RWPE2 (cell line): ENCODE results near the gene C18orf54.

ENCODE experiments used
- ATAC-seq: fragments of 200-7000 bp; cut with Tn5 transposase; 3 replicates; pipeline ENCODE4 v1.9.1; 2021; ENCODE audit warnings: low read depth
- DNase-seq: peaks from one replicate; pipeline ENCODE4 v3.0.0-alpha.2; 2020; ENCODE audit warnings: low spot score
- H3K27ac ChIP-seq: fragments of 450-650 bp; 2 replicates; pipeline ENCODE4 v1.5.1; 2017; ENCODE audit warnings: mild to moderate bottlenecking; ENCODE audit not compliant: poor library complexity, severe bottlenecking
- H3K27me3 ChIP-seq: fragments of 250-450 bp; sonication (Bioruptor Pico); 2 replicates; pipeline ENCODE4 v1.5.1; 2021; ENCODE audit warnings: mild to moderate bottlenecking, moderate library complexity; ENCODE audit not compliant: insufficient read depth, poor library complexity, severe bottlenecking
- H3K36me3 ChIP-seq: fragments of 250-450 bp; sonication (Bioruptor Pico); 2 replicates; pipeline ENCODE4 v1.5.1; 2020; ENCODE audit warnings: low read depth, mild to moderate bottlenecking, moderate library complexity
- H3K4me1 ChIP-seq: fragments of 250-450 bp; sonication (Bioruptor Pico); 2 replicates; pipeline ENCODE4 v1.5.1; 2021; ENCODE audit warnings: mild to moderate bottlenecking, moderate library complexity; ENCODE audit not compliant: insufficient read depth, poor library complexity, severe bottlenecking
- H3K4me3 ChIP-seq: fragments of 250-450 bp; sonication (Bioruptor Pico); 2 replicates; pipeline ENCODE4 v1.5.1; 2021; ENCODE audit warnings: mild to moderate bottlenecking, moderate library complexity; ENCODE audit not compliant: severe bottlenecking
- H3K9me3 ChIP-seq: fragments of 250-450 bp; sonication (Bioruptor Pico); 2 replicates; pipeline ENCODE4 v1.5.1; 2021; ENCODE audit warnings: mild to moderate bottlenecking, moderate library complexity; ENCODE audit not compliant: severe bottlenecking
- CTCF ChIP-seq: fragments of 450-650 bp; IDR thresholded peaks from one replicate; pipeline ENCODE4 v1.5.1; 2017; ENCODE audit warnings: mild to moderate bottlenecking, moderate library complexity; ENCODE audit not compliant: poor library complexity, severe bottlenecking

C18orf54 gene

GRCh38 chr18:54327818-54328217 lies 29.9 kb upstream of the C18orf54 start:
- DNase-seq (no peak), ATAC-seq (peak; percentile 55; the same call in 1 of the 3 replicates)
- no peaks in the 10 kb centered on the region for H3K27me3 ChIP-seq
- TF ChIP-seq CTCF = no peak
- peaks cover 3% of the 10 kb centered on the region for H3K9me3 ChIP-seq
- no peaks in the 10 kb centered on the region for H3K36me3 ChIP-seq
- H3K27ac ChIP-seq = no peak overlapping the region
- H3K4me3 ChIP-seq = no peak overlapping the region
- no peaks in the 10 kb centered on the region for H3K4me1 ChIP-seq

DNA sequence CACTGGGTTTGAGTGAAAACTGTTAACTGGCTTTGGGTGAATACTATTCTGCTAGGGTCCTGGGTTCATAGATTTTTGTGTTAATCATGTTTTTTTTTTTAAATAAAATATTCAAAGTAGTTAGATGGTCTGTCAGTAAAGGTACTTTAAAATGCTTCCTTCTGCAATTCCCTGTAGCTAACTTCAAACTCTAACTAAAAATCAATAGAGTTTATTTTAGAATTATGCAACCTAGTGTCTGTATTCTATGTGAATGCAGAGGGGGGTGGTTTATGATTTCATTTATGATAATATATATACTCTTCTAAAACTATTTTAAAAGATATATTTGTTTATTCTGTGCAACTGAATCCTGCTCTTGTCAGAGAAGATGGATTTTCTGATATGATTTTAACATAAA lies 27.9 kb upstream of the C18orf54 start:
- H3K4me3 ChIP-seq = no peak overlapping the region
- H3K4me1 ChIP-seq = no peaks in the 10 kb centered on the region
- TF ChIP-seq CTCF = no peak
- peaks cover 3% of the 10 kb centered on the region for H3K9me3 ChIP-seq
- ATAC-seq (no peak), DNase-seq (no peak)
- no peaks in the 10 kb centered on the region for H3K27me3 ChIP-seq
- H3K36me3 ChIP-seq = no peaks in the 10 kb centered on the region
- H3K27ac ChIP-seq = no peak overlapping the region

DNA sequence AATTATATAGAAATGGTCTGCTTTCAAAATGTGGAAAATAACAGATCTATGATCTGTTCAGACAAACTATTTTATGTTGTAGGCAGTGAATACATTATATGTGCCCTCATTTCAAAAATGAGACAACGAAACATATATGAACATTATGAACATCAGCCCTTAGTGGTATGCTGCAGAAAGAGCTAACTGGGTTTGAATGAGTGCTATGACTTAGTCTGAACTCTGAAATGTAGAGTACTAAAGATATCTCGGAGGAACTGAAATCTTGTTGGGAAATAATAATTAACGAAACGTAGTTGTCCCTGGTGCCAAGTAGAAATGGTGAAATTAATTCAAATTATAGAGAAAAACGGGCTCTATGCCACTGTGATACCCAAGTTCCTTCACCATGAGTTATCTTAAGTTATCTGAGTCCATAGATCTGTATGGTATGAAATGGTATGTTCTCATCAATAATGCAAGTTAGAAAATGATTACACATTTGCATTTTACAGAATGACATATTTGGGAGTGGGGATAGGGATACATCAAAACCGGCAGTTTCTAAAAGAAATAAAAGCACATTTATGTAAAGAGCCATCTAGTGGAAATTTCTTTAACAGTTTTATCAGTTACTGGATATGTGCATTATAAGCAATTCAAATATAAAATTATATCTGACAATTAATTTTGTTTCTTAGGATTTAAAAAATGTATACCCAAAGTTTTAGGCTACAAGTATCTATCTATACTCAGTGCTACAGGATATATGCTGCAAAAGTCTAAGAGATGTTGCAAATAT lies 26.7 kb upstream of the C18orf54 start:
- no peaks in the 10 kb centered on the region for H3K36me3 ChIP-seq
- peaks cover 3% of the 10 kb centered on the region for H3K9me3 ChIP-seq
- no peaks in the 10 kb centered on the region for H3K27me3 ChIP-seq
- no peak overlapping the region for H3K27ac ChIP-seq
- peak; percentile 54 for TF ChIP-seq CTCF
- H3K4me3 ChIP-seq = no peak overlapping the region
- DNase-seq (no peak), ATAC-seq (no peak)
- H3K4me1 ChIP-seq = no peaks in the 10 kb centered on the region

DNA sequence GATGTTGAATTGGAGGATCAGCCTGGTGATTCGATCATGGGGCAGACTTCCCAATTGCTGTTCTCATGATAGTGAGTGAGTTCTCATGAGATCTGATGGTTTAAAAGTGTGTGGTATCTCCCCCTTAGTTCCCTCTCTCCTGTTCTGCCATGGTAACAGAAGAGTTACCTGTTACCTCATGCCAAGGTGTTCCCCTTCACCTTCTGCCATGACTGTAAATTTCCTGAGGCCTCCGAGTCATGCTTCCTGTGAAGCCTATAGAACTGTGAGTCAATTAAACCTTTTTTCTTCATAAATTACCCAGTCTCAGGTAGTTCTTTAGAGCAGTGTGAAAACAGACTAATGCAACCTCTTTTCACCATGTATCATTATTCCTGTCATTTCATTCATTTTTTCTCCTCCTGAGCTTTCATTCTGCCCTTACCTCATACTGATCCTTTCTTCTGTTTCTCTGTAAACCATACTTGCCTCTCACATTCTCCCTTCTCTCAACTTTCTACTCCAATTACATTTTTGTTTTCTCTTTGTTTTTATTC lies 22.0 kb upstream of the C18orf54 start:
- no peak for TF ChIP-seq CTCF
- peak; percentile 29; the same call in 1 of the 3 replicates for ATAC-seq
- Histone ChIP-seq H3K4me1 (no peaks in the 10 kb centered on the region), H3K36me3 (no peaks in the 10 kb centered on the region), H3K9me3 (no peaks in the 10 kb centered on the region), H3K27ac (no peak overlapping the region), H3K27me3 (no peaks in the 10 kb centered on the region), H3K4me3 (no peak overlapping the region)
- no peak for DNase-seq

- no peaks in the 10 kb centered on the region for H3K9me3 ChIP-seq
Measured at GRCh38 chr18:54338230-54338629, 19.5 kb upstream of the C18orf54 start.

More at GRCh38 chr18:54338230-54338629, 19.5 kb upstream of the C18orf54 start:
- H3K27me3 ChIP-seq = no peaks in the 10 kb centered on the region
- no peaks in the 10 kb centered on the region for H3K36me3 ChIP-seq
- no peak for TF ChIP-seq CTCF
- ATAC-seq (no peak), DNase-seq (no peak)
- no peak overlapping the region for H3K4me3 ChIP-seq
- H3K27ac ChIP-seq = no peak overlapping the region
- H3K4me1 ChIP-seq = no peaks in the 10 kb centered on the region
